Measurements from ENCODE around the gene PCED1B. TPM values are rescaled to one million over a fixed set of nuclear protein-coding genes. Genes with fewer than 3 reads are reported as not detected.

The PCED1B gene
- total RNA-seq, 3 donors from 2014 or later: 57.1 to 78.2 (median 71.2) TPM

GRCh38 chr12:47141459-47141858, 62.0 kb downstream of the PCED1B start:
- peaks cover 7% of the 10 kb centered on the region for H3K9me3 Mint-ChIP-seq
- peaks cover 33% of the 10 kb centered on the region for H3K36me3 Mint-ChIP-seq (ENCODE audit: insufficient read depth)
- ATAC-seq (no peak), DNase-seq (no peak)
- no peak overlapping the region for H3K4me3 Mint-ChIP-seq
- H3K27me3 Mint-ChIP-seq (ENCODE audit: low read depth): no peaks in the 10 kb centered on the region
- H3K4me1 Mint-ChIP-seq (ENCODE audit: low read depth): peaks cover 33% of the 10 kb centered on the region

GRCh38 chr12:47144769-47145168, 65.3 kb downstream of the PCED1B start:
- Mint-ChIP-seq H3K27me3 (ENCODE audit: low read depth) (no peaks in the 10 kb centered on the region), H3K4me3 (no peak overlapping the region), H3K4me1 (ENCODE audit: low read depth) (peaks cover 37% of the 10 kb centered on the region), H3K9me3 (no peaks in the 10 kb centered on the region), H3K36me3 (ENCODE audit: insufficient read depth) (peaks cover 31% of the 10 kb centered on the region)
- no peak for ATAC-seq
- DNase-seq: no peak

DNA sequence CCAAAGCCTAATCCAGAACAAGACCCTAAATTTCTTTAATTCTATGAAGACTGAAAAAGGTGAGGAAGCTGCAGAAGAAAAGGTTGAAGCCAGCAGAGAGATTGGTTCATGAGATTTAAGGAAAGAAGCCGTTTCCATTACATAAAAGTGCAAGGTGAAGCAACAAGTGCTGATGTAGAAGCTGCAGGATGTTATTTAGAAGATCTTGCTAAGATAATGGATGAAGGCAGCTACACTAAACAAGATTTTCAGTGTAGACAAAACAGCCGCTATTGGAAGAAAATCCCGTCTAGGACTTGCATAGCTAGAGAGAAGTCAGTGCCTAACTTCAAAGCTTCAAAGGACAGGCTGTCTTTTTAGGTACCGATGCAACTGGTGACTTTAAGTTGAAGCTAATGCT, 65.8 kb downstream of the PCED1B start:
- no peak for ATAC-seq
- no peak overlapping the region for H3K4me3 Mint-ChIP-seq
- H3K27me3 Mint-ChIP-seq (ENCODE audit: low read depth): no peaks in the 10 kb centered on the region
- peaks cover 37% of the 10 kb centered on the region for H3K4me1 Mint-ChIP-seq (ENCODE audit: low read depth)
- peaks cover 31% of the 10 kb centered on the region for H3K36me3 Mint-ChIP-seq (ENCODE audit: insufficient read depth)
- no peaks in the 10 kb centered on the region for H3K9me3 Mint-ChIP-seq
- no peak for DNase-seq

DNA sequence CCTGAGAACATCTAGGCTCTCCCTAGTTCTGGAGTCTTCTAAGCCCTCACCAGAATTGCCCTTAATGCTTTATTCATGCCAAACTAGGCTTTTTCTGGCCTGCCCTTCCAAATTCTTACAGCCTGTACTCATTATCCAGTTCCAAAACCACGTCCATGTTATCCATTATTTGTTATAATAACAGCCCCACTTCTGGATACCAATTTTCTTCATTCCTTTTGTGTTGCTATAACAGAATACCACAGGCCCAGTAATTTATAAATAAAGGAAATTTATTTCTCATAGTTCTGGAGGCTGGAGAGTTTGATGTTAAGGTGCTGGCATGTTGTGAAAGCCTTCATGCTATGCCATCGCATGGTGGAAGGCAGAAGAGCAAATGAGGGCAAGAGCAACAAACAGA, 68.3 kb downstream of the PCED1B start:
- ATAC-seq (no peak), DNase-seq (no peak)
- no peak overlapping the region for H3K4me3 Mint-ChIP-seq
- peaks cover 33% of the 10 kb centered on the region for H3K4me1 Mint-ChIP-seq (ENCODE audit: low read depth)
- no peaks in the 10 kb centered on the region for H3K27me3 Mint-ChIP-seq (ENCODE audit: low read depth)
- H3K36me3 Mint-ChIP-seq (ENCODE audit: insufficient read depth): peaks cover 33% of the 10 kb centered on the region
- no peaks in the 10 kb centered on the region for H3K9me3 Mint-ChIP-seq

DNA sequence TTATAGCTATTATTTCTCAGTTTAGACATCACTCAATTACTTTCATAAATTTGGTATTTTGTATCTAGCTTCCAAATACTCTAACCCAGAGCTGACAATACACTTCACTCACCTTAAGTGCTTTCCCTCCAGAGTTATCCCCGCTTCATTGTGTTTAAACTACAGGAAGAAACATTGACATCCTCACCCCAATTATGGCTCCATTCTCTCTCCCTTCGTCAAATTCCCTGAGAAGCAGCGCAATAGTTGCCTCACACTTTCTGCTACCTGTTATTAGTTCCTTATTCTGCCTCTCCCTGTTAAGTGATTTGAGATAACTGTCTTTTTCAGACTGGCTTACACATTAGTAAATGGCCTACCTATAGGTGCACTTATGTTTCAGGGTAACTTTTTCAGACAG, 69.7 kb downstream of the PCED1B start:
- Mint-ChIP-seq H3K36me3 (ENCODE audit: insufficient read depth) (peaks cover 28% of the 10 kb centered on the region), H3K27me3 (ENCODE audit: low read depth) (no peaks in the 10 kb centered on the region), H3K9me3 (no peaks in the 10 kb centered on the region), H3K4me1 (ENCODE audit: low read depth) (peaks cover 28% of the 10 kb centered on the region), H3K4me3 (no peak overlapping the region)
- DNase-seq (no peak), ATAC-seq (no peak)

DNA sequence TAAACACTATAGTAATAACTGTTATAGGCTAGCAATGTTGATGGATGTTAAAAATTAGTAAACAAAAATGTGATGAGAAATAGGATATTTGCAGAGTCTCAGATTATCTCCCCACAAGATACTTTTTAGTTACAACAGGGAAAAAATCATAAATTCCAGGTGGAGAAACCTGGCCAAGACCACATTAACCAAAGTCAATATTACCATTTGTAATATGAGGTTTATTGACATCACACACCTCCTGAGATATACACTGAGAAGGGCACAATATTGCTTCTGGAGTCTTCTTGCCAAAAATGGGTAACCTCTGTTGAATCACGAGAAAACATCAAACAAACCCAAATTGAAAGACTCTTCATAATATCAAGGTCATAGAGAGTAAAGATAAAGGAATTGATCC, 72.7 kb downstream of the PCED1B start:
- Mint-ChIP-seq H3K9me3 (no peaks in the 10 kb centered on the region), H3K4me1 (ENCODE audit: low read depth) (peaks cover 25% of the 10 kb centered on the region), H3K4me3 (no peak overlapping the region), H3K36me3 (ENCODE audit: insufficient read depth) (peaks cover 20% of the 10 kb centered on the region), H3K27me3 (ENCODE audit: low read depth) (no peaks in the 10 kb centered on the region)
- ATAC-seq: no peak
- no peak for DNase-seq

GRCh38 chr12:47155457-47156166, 76.2 kb downstream of the PCED1B start:
- DNase-seq: no peak
- H3K27me3 Mint-ChIP-seq (ENCODE audit: low read depth): no peaks in the 10 kb centered on the region
- ATAC-seq: peak; percentile 78 to 80
- H3K36me3 Mint-ChIP-seq (ENCODE audit: insufficient read depth): peaks cover 19% of the 10 kb centered on the region
- H3K4me3 Mint-ChIP-seq: no peak overlapping the region
- peaks cover 14% of the 10 kb centered on the region for H3K9me3 Mint-ChIP-seq
- peaks cover 33% of the 10 kb centered on the region for H3K4me1 Mint-ChIP-seq (ENCODE audit: low read depth)

DNA sequence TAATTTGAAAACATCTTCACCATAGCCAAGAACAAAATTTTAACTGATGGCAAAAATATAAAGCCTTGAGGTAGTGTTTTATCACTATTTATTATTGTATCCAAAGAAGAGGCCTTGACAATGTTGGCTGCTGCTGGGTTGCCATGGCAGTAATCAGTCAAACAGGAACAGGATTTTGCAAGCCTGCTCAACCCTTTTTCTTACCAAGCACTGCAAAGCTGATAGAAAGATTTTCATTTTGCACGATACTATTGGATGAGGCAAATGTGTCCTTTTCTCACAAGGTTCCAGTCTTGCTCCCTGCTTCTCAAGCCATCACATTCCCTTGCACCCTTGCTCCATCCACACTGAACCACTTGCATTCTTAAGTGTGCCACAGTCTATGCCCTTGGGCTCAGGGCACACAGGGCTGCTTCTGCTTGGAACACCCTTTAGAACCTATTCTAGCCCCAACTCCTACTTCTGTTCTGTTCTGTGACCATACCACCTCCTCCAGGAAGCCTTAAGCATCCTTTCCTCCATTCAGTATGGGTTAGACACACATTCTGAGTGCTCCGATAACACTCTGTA, 76.8 kb downstream of the PCED1B start:
- ATAC-seq (peak; percentile 14 to 27), DNase-seq (no peak)
- Mint-ChIP-seq H3K9me3 (peaks cover 14% of the 10 kb centered on the region), H3K4me1 (ENCODE audit: low read depth) (peaks cover 33% of the 10 kb centered on the region), H3K36me3 (ENCODE audit: insufficient read depth) (peaks cover 19% of the 10 kb centered on the region), H3K27me3 (ENCODE audit: low read depth) (no peaks in the 10 kb centered on the region), H3K4me3 (no peak overlapping the region)

DNA sequence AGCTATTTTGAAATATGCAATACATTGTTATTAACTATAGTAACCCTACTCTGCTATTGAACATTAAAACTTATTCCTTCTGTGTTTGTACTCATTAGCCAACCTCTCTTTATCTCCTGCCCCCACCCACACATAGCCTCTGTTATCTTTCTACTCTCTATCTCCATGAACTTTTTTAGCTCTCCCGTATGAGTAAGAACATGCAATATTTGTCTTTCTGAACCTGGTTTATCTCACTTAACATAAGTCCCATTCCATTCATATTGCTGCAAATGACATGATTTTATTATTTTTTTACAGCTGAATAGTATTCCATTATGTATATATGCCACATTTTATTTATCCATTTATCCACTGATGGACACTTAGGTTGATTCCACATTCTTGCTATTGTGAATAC, 79.4 kb downstream of the PCED1B start:
- Mint-ChIP-seq H3K4me3 (no peak overlapping the region), H3K27me3 (ENCODE audit: low read depth) (no peaks in the 10 kb centered on the region), H3K36me3 (ENCODE audit: insufficient read depth) (peaks cover 31% of the 10 kb centered on the region), H3K9me3 (peaks cover 19% of the 10 kb centered on the region), H3K4me1 (ENCODE audit: low read depth) (peaks cover 33% of the 10 kb centered on the region)
- DNase-seq (no peak), ATAC-seq (no peak)

GRCh38 chr12:47159348-47159747, 79.9 kb downstream of the PCED1B start:
- Mint-ChIP-seq H3K4me1 (ENCODE audit: low read depth) (peaks cover 35% of the 10 kb centered on the region), H3K36me3 (ENCODE audit: insufficient read depth) (peaks cover 34% of the 10 kb centered on the region), H3K27me3 (ENCODE audit: low read depth) (no peaks in the 10 kb centered on the region), H3K4me3 (no peak overlapping the region), H3K9me3 (peaks cover 19% of the 10 kb centered on the region)
- DNase-seq (no peak), ATAC-seq (no peak)

DNA sequence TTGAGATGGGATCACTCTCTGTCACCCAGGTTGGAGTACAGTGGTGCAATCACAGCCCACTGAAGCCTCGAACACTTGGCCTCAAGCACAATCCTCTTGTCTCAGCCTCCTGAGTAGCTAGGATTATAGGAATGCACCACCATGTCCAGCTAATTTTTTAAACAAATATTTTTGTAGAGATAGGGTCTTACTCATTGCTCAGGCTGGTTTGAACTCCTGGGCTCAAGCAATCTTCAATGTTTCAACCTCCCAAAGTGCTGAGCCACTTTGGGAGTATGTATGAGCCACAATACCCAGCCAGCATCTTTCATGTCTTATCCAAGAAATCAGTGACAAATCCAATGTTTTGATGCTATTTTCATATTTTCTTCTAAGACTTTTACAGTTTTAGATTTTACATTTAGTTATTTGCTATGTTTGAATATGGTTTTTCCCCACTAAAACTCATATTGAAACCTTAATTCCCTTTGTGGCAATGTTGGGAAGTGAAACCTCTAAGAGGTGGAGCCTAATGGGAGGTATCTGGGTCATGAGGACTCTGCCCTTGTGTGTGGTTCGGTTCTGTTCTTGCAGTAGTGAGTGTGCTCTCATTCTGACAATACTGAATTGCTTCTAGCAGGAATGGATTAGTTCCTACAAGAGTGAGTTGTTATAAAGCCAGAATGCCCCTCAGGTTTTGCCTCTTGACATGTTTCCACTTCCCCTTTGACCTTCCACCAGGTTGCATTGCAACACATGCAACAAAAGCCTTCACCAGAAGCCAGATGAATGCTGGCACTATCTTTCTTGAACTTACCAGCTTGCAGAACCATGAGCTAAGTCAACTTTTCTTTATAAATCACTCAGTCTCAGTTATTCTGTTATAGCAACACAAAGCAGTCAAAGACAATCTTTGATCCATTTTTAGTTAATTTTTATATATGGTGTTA, 81.2 kb downstream of the PCED1B start:
- H3K4me1 Mint-ChIP-seq (ENCODE audit: low read depth): peaks cover 30% of the 10 kb centered on the region
- H3K4me3 Mint-ChIP-seq: no peak overlapping the region
- ATAC-seq (no peak), DNase-seq (no peak)
- peaks cover 19% of the 10 kb centered on the region for H3K9me3 Mint-ChIP-seq
- no peaks in the 10 kb centered on the region for H3K27me3 Mint-ChIP-seq (ENCODE audit: low read depth)
- H3K36me3 Mint-ChIP-seq (ENCODE audit: insufficient read depth): peaks cover 37% of the 10 kb centered on the region

- no peak for ATAC-seq
- Mint-ChIP-seq H3K9me3 (peaks cover 13% of the 10 kb centered on the region), H3K36me3 (ENCODE audit: insufficient read depth) (peaks cover 50% of the 10 kb centered on the region)
Measured at GRCh38 chr12:47164116-47164515, 84.7 kb downstream of the PCED1B start.

GRCh38 chr12:47164724-47165439, 85.5 kb downstream of the PCED1B start:
- DNase-seq: no peak
- Mint-ChIP-seq H3K27me3 (ENCODE audit: low read depth) (no peaks in the 10 kb centered on the region), H3K4me1 (ENCODE audit: low read depth) (peaks cover 7% of the 10 kb centered on the region), H3K36me3 (ENCODE audit: insufficient read depth) (peaks cover 44% of the 10 kb centered on the region), H3K4me3 (no peak overlapping the region), H3K9me3 (peaks cover 5% of the 10 kb centered on the region)
- ATAC-seq: no peak

More at GRCh38 chr12:47164116-47164515, 84.7 kb downstream of the PCED1B start:
- Mint-ChIP-seq H3K4me3 (no peak overlapping the region), H3K4me1 (ENCODE audit: low read depth) (peaks cover 7% of the 10 kb centered on the region), H3K27me3 (ENCODE audit: low read depth) (no peaks in the 10 kb centered on the region)
- DNase-seq: no peak

DNA sequence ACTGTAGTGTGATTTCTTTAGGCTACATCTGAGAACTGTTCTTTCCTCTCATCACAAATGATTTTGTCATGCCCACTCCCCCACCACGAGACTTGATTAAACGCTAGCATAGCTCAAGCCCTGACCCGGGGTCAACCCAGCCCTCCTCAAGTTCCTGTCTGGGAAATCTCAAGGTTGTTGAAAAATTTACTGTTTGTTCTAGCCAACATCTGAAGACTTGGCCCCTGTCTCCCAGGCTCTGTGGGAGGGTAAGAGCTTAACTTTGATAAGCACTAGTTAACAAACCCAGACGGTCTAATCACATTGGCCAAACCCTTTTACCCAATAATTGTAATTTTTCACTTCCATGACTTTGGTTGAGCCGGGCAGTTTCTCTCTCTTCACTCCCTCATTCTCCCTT, 86.5 kb downstream of the PCED1B start:
- DNase-seq (no peak), ATAC-seq (no peak)
- H3K4me3 Mint-ChIP-seq: no peak overlapping the region
- no peaks in the 10 kb centered on the region for H3K27me3 Mint-ChIP-seq (ENCODE audit: low read depth)
- H3K4me1 Mint-ChIP-seq (ENCODE audit: low read depth): peaks cover 7% of the 10 kb centered on the region
- H3K36me3 Mint-ChIP-seq (ENCODE audit: insufficient read depth): peaks cover 47% of the 10 kb centered on the region
- peaks cover 10% of the 10 kb centered on the region for H3K9me3 Mint-ChIP-seq

All from activated T-cell treated with anti-CD3 and anti-CD28 coated beads, Interleukin-2, amount 50 U/mL, for 4 hours (primary cell).